AG08395 (cell line): ENCODE results near the gene PDE4D.
"Not testable (repeated sequence)": the region's sequence is repeated elsewhere in the genome, so short reads cannot be mapped to it uniquely, and the experiment has no call there.

Experiments used
- DNase-seq: peaks from one replicate; pipeline ENCODE4 v3.0.0; 2012; ENCODE audit warnings: mixed read lengths, low spot score

PDE4D gene

GRCh38 chr5:59325070-59325469, 568.5 kb downstream of the PDE4D start:
- DNase-seq, result no peak

- no peak for DNase-seq
Observed at GRCh38 chr5:59322894-59323293, 570.6 kb downstream of the PDE4D start.

- no peak for DNase-seq
Observed at GRCh38 chr5:59322058-59322457, 571.5 kb downstream of the PDE4D start.

- DNase-seq, result no peak
Observed at GRCh38 chr5:59321642-59322041, 571.9 kb downstream of the PDE4D start.

- no peak for DNase-seq
Observed at GRCh38 chr5:59320420-59320819, 573.1 kb downstream of the PDE4D start.

- no peak for DNase-seq
Observed at GRCh38 chr5:59319250-59319649, 574.3 kb downstream of the PDE4D start.

- DNase-seq, result no peak
Observed at GRCh38 chr5:59317774-59318205, 575.7 kb downstream of the PDE4D start.

- DNase-seq, result no peak
Observed at GRCh38 chr5:59317023-59317773, 576.3 kb downstream of the PDE4D start.

- DNase-seq, result no peak
Observed at GRCh38 chr5:59312223-59312622, 581.3 kb downstream of the PDE4D start.

- DNase-seq, result not testable (repeated sequence)
Observed at GRCh38 chr5:59308685-59309084, 584.8 kb downstream of the PDE4D start.

GRCh38 chr5:59303289-59303716, 590.2 kb downstream of the PDE4D start:
- DNase-seq, result not testable (repeated sequence)

GRCh38 chr5:59302509-59302908, 591.0 kb downstream of the PDE4D start:
- not testable (repeated sequence) for DNase-seq

GRCh38 chr5:59301727-59302126, 591.8 kb downstream of the PDE4D start:
- DNase-seq, result no peak

- no peak for DNase-seq
Observed at GRCh38 chr5:59300930-59301329, 592.6 kb downstream of the PDE4D start.

GRCh38 chr5:59299006-59299405, 594.5 kb downstream of the PDE4D start:
- no peak for DNase-seq

- peak; percentile 20 for DNase-seq
Observed at GRCh38 chr5:59296317-59297264, 596.9 kb downstream of the PDE4D start.

GRCh38 chr5:59293700-59294099, 599.8 kb downstream of the PDE4D start:
- DNase-seq, result no peak

GRCh38 chr5:59291941-59292340, 601.6 kb downstream of the PDE4D start:
- DNase-seq, result no peak

- no peak for DNase-seq
Observed at GRCh38 chr5:59287884-59288283, 605.6 kb downstream of the PDE4D start.

GRCh38 chr5:59287361-59287760, 606.2 kb downstream of the PDE4D start:
- DNase-seq, result no peak

- no peak for DNase-seq
Observed at GRCh38 chr5:59286510-59286909, 607.0 kb downstream of the PDE4D start.

- DNase-seq, result no peak
Observed at GRCh38 chr5:59285300-59286016, 608.1 kb downstream of the PDE4D start.
